Spleen (tissue), 11 donors: Measurements from ENCODE around the gene NOP14. TPM values are rescaled to one million over a fixed set of nuclear protein-coding genes. Genes with fewer than 3 reads are reported as not detected.
A peak's percentile ranks its signal among the peaks of the same experiment; 100 is the strongest.
"Not testable (repeated sequence)": the region's sequence is repeated elsewhere in the genome, so short reads cannot be mapped to it uniquely, and the experiment has no call there.

Source experiments
- DNase-seq: peaks from one replicate; pipeline ENCODE4 v3.0.0-alpha.2; 2020
- H3K27ac ChIP-seq, 8 donors: fragments of 200-600 bp; sonication (generic) in 7 of 8; 1 replicate in 4 of 8; 2 replicates in 4 of 8; pipeline versions ENCODE4 v1.5.0 to v1.8.0; 2016 to 2021; ENCODE audit warnings: inconsistent platforms in 4 of 8, mild to moderate bottlenecking in 4 of 8, moderate library complexity in 1 of 8
- H3K27me3 ChIP-seq, 7 donors: fragments of 200-600 bp; sonication (generic) in 6 of 7; replicated peaks in 1 of 7; 1 replicate in 4 of 7; 2 replicates in 3 of 7; pipeline versions ENCODE4 v1.5.0 to v1.8.0; 2016 to 2021; ENCODE audit warnings: inconsistent platforms in 3 of 7, mild to moderate bottlenecking in 1 of 7
- H3K36me3 ChIP-seq, 6 donors: fragments of 200-600 bp; sonication (generic) in 5 of 6; 1 replicate in 4 of 6; 2 replicates in 2 of 6; pipeline versions ENCODE4 v1.5.0 to v1.8.0; 2016 to 2021; ENCODE audit warnings: inconsistent platforms in 2 of 6
- H3K4me1 ChIP-seq, 6 donors: fragments of 200-600 bp; sonication (generic) in 5 of 6; 1 replicate in 3 of 6; 2 replicates in 3 of 6; pipeline versions ENCODE4 v1.5.0 to v1.8.0; 2016 to 2021; ENCODE audit warnings: inconsistent platforms in 3 of 6
- H3K4me3 ChIP-seq, 8 donors: fragments of 200-600 bp; sonication (generic) in 7 of 8; 1 replicate in 4 of 8; 2 replicates in 4 of 8; pipeline versions ENCODE4 v1.5.0 to v1.8.0; 2016 to 2021; ENCODE audit warnings: inconsistent platforms in 4 of 8, mild to moderate bottlenecking in 4 of 8, moderate library complexity in 2 of 8
- H3K9me3 ChIP-seq, 8 donors: fragments of 200-600 bp; sonication (generic) in 7 of 8; 1 replicate in 4 of 8; 2 replicates in 4 of 8; pipeline versions ENCODE4 v1.5.0 to v1.8.0; 2016 to 2021; ENCODE audit warnings: inconsistent platforms in 4 of 8
- CTCF ChIP-seq, 11 experiments: fragments of 200-600 bp in 7 of 11; fragments of 450-650 bp in 4 of 11; sonication (generic) in 4 of 11; IDR thresholded peaks in 8 of 11; conservative IDR thresholded peaks in 3 of 11; 1 replicate in 7 of 11; 2 replicates in 4 of 11; pipeline versions ENCODE4 v1.4.0 to v1.8.0; 2016 to 2021; ENCODE audit warnings: antibody characterized with exemption in 11 of 11, inconsistent platforms in 4 of 11, mild to moderate bottlenecking in 1 of 11
- POLR2A ChIP-seq, 3 donors: fragments of 450-650 bp; IDR thresholded peaks; one replicate each; pipeline ENCODE4 v1.5.1; 2017; ENCODE audit warnings: antibody characterized with exemption in 3 of 3, mild to moderate bottlenecking in 1 of 3
- POLR2AphosphoS5 ChIP-seq, 3 donors: sonication (generic); formaldehyde crosslinking; IDR thresholded peaks; one replicate each; pipeline ENCODE4 v1.5.1; 2017; ENCODE audit warnings: antibody characterized with exemption in 3 of 3
- WGBS, 5 donors: extraction: QIAGEN DNeasy Blood & Tissue Kit in 3 of 5; methylation state at CpG; one replicate each; pipeline versions ENCODE4 v1.1.5 to v1.1.7; 2013 to 2018; 5-methylcytosine and 5-hydroxymethylcytosine counted together
- intact Hi-C: fragments of 100-400 bp; cut with DNase I; formaldehyde crosslinking; loops from one replicate; pipeline ENCODE4 v1.15.0; 2023; ENCODE audit warnings: low total_unique reads
- polyA plus RNA-seq, 3 donors: library from polyadenylated mRNA; stranded (reverse); fragments of 200-250 nt; gene quantifications; one replicate each; pipeline ENCODE4 v1.2.1, GENCODE V29; 2013
- total RNA-seq, 7 donors: library from RNA; depleted of rRNA in 3 of 7; stranded (reverse); fragments of >200 nt in 3 of 7; fragmentation: NEBNext Ultra II Directional in 4 of 7; extraction: Animal tissue kit (Norgen Biotek cat#: 25700) in 4 of 7; gene quantifications; one replicate each; pipeline versions ENCODE4 v1.1.0 to v1.2.1, GENCODE V29; 2016 to 2021
- donor health status: healthy with polysubstance abuse.
- donor health status: DM: no; HTN: no; CAD: no; lungs with moderate emphysema.
- donor health status: DM: no; HTN: no; CAD: no.
- donor health status: Bipolar disorder and iron deficiency.
- donor health status: healthy.
- donor health status: DM: no; HTN: no; CAD: no.
- donor health status: DM: yes; HTN: yes; CAD: no.

Gene NOP14
- total and polyA plus RNA-seq, 10 donors, result 10.2 to 30.5 (median 22.1) TPM

GRCh38 chr4:2947926-2948325 lies 15.3 kb downstream of the NOP14 start:
- DNase-seq, result peak; percentile 53
- intact Hi-C loops, result no loop called here
- Histone ChIP-seq H3K4me1 (no peaks in the 10 kb centered on the region), H3K27me3 (no peaks in the 10 kb centered on the region), H3K27ac (no peak overlapping the region), H3K9me3 (no peaks in the 10 kb centered on the region), H3K36me3 (peaks cover 6 to 100% (median 97%) of the 10 kb centered on the region in 6 donors), H3K4me3 (no peak overlapping the region)
- no peak for TF ChIP-seq POLR2A (IDR thresholded peaks at IDR 0.05)
- TF ChIP-seq POLR2AphosphoS5 (IDR thresholded peaks at IDR 0.05), result peak in 2 of 3 donors; percentile 28 to 39
- no peak for TF ChIP-seq CTCF (IDR thresholded peaks at IDR 0.05 in 8 of 11, conservative IDR thresholded peaks at IDR 0.05 in 3 of 11)
- WGBS, 5 donors, result 87 to 95% (median 89%) methylated on average over 11 of the region's 11 CpGs

GRCh38 chr4:2946812-2947600 lies 16.2 kb downstream of the NOP14 start:
- TF ChIP-seq POLR2A (IDR thresholded peaks at IDR 0.05) (no peak), POLR2AphosphoS5 (IDR thresholded peaks at IDR 0.05) (peak in 1 of 3 donors; percentile 49)
- Histone ChIP-seq H3K36me3 (peaks cover 6 to 100% (median 98%) of the 10 kb centered on the region in 6 donors), H3K4me1 (peaks cover 0 to 2% (median 0%) of the 10 kb centered on the region in 6 donors), H3K4me3 (no peak overlapping the region), H3K27me3 (no peaks in the 10 kb centered on the region), H3K9me3 (no peaks in the 10 kb centered on the region), H3K27ac (no peak overlapping the region)
- peak; percentile 60 for DNase-seq
- intact Hi-C loops, result no loop called here
- 93 to 95% (median 94%) methylated on average over 16 to 19 of the region's 19 CpGs for WGBS, 5 donors

DNA sequence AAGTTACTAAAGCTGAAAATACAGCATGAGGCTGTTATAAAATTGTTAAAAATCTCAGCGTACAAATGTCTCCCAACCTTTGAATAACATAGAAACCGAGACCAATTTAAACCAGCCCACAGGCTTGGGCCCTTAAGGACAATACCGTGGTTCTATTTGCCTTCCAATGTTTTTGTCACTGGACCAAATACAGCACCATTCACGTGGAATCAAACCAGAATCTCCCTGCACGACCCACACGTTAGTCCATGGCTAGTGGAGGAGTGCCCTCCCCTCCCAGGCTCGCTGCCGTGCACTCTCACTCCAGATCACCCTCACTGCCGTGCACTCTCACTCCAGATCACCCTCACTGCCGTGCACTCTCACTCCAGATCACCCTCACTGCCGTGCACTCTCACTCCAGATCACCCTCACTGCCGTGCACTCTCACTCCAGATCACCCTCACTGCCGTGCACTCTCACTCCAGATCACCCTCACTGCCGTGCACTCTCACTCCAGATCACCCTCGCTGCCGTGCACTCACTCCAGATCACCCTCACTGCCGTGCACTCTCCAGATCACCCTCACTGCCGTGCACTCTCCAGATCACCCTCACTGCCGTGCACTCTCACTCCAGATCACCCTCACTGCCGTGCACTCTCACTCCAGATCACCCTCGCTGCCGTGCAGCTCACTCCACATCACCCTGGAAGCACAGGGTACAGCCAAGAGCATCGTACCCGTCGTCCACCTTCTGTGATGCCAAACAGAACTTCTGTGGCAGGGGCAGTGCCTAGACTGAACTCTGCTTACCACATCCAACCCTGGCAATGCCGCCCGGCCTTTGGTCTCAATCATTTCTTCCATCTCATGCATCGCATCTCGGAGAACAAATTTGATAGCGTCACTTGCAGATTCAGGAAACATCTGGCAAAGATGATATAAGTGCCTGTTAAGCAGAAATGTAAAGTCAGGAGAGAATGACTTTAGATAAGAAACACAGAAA lies 17.3 kb downstream of the NOP14 start:
- H3K4me1 ChIP-seq, H3K9me3 ChIP-seq, intact Hi-C loops, H3K27ac ChIP-seq, H3K27me3 ChIP-seq, H3K4me3 ChIP-seq: not testable (repeated sequence)
- DNase-seq, result peak; percentile 35
- WGBS, 5 donors, result 92 to 96% (median 93%) methylated on average over 24 to 28 of the region's 30 CpGs
- H3K36me3 ChIP-seq, result peaks cover 8 to 100% (median 98%) of the 10 kb centered on the region in 6 donors

- H3K4me3 ChIP-seq, result no peak overlapping the region
- no peaks in the 10 kb centered on the region for H3K9me3 ChIP-seq
- WGBS, 5 donors, result 88 to 91% (median 90%) methylated on average over 30 of the region's 30 CpGs
- peaks cover 0 to 6% (median 0%) of the 10 kb centered on the region in 6 donors for H3K4me1 ChIP-seq
- H3K36me3 ChIP-seq, result peaks cover 6 to 100% (median 98%) of the 10 kb centered on the region in 6 donors
- H3K27me3 ChIP-seq, result no peaks in the 10 kb centered on the region
- no peak for TF ChIP-seq POLR2A (IDR thresholded peaks at IDR 0.05)
- TF ChIP-seq POLR2AphosphoS5 (IDR thresholded peaks at IDR 0.05), result peak in 1 of 3 donors; percentile 63
- peak; percentile 62 for DNase-seq
- H3K27ac ChIP-seq, result peak overlapping the region in 1 of 8 donors; percentile 2
- intact Hi-C loops, result no loop called here
Measured at GRCh38 chr4:2944586-2945526, 18.4 kb downstream of the NOP14 start.

DNA sequence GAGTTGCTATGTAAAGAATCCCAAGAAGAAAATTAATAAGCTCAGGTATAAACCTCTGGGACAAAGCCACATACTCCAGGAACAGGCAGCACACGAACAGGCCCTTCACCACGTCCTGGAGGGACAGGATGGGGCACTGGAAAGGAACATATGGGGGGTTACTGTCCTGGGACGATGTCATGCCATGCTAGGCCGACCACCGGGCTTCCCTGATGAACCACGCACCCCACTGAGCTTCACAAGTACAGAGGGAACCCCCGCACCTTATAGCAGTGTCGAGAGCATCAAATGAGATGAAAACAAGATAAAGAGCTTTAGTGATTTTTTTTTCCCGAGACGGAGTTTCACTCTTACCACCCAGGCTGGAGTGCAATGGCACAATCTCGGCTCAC lies 19.1 kb downstream of the NOP14 start:
- TF ChIP-seq POLR2A (IDR thresholded peaks at IDR 0.05) (no peak), CTCF (IDR thresholded peaks at IDR 0.05 in 8 of 11, conservative IDR thresholded peaks at IDR 0.05 in 3 of 11) (no peak)
- Histone ChIP-seq H3K27me3 (no peaks in the 10 kb centered on the region), H3K4me3 (no peak overlapping the region), H3K36me3 (peaks cover 6 to 100% (median 98%) of the 10 kb centered on the region in 6 donors), H3K4me1 (peaks cover 0 to 6% (median 0%) of the 10 kb centered on the region in 6 donors), H3K9me3 (no peaks in the 10 kb centered on the region), H3K27ac (peak overlapping the region in 1 of 8 donors; percentile 2)
- WGBS, 5 donors, result 80 to 87% (median 84%) methylated on average over 11 of the region's 11 CpGs
- intact Hi-C loops, result no loop called here
- peak; percentile 54 for DNase-seq
